GM21619 (cell line): ENCODE data around the gene PPARD.
"Not testable (repeated sequence)": the region's sequence is repeated elsewhere in the genome, so short reads cannot be mapped to it uniquely, and the experiment has no call there.

Experiments used
- ATAC-seq: cut with Tn5 transposase; IDR thresholded peaks from one replicate; pipeline ENCODE4 v1.9.1; 2021; ENCODE audit not compliant: unreplicated experiment

Gene PPARD

GRCh38 chr6:35312076-35312800 is 30.1 kb upstream of the PPARD start:
- ATAC-seq: no peak

- ATAC-seq: no peak
These were observed 29.6 kb upstream of the PPARD start for GRCh38 chr6:35312807-35313206.

- no peak for ATAC-seq
These were observed 24.7 kb upstream of the PPARD start for GRCh38 chr6:35317483-35318195.

- no peak for ATAC-seq
These were observed 23.9 kb upstream of the PPARD start for GRCh38 chr6:35318196-35319171.

- no peak for ATAC-seq
These were observed 22.9 kb upstream of the PPARD start for GRCh38 chr6:35319346-35320030.

GRCh38 chr6:35320031-35320410 is 22.3 kb upstream of the PPARD start:
- no peak for ATAC-seq

- ATAC-seq: no peak
These were observed 21.3 kb upstream of the PPARD start for GRCh38 chr6:35321091-35321490.

GRCh38 chr6:35327349-35328027 is 14.9 kb upstream of the PPARD start:
- no peak for ATAC-seq

- ATAC-seq: no peak
These were observed 14.1 kb upstream of the PPARD start for GRCh38 chr6:35328108-35328723.

- ATAC-seq: not testable (repeated sequence)
These were observed 13.4 kb upstream of the PPARD start for GRCh38 chr6:35328965-35329364.

- ATAC-seq: no peak
These were observed 11.7 kb upstream of the PPARD start for GRCh38 chr6:35330541-35331119.

- not testable (repeated sequence) for ATAC-seq
These were observed 10.1 kb upstream of the PPARD start for GRCh38 chr6:35332074-35332887.

GRCh38 chr6:35341557-35341956 is 801 bp upstream of the PPARD start:
- ATAC-seq: no peak

GRCh38 chr6:35343092-35343834 is 905 bp downstream of the PPARD start:
- ATAC-seq: no peak

GRCh38 chr6:35343835-35344550 is 1.6 kb downstream of the PPARD start:
- no peak for ATAC-seq

- no peak for ATAC-seq
These were observed 9.1 kb downstream of the PPARD start for GRCh38 chr6:35351422-35351821.

- no peak for ATAC-seq
These were observed 10.4 kb downstream of the PPARD start for GRCh38 chr6:35352735-35353134.
